ENCODE data around the gene PAQR9. TPM values are rescaled to one million over a fixed set of nuclear protein-coding genes. Genes with fewer than 3 reads are reported as not detected.
A peak's percentile ranks its signal among the peaks of the same experiment; 100 is the strongest.

PAQR9 gene
- total RNA-seq, 1 donor from 2014 or later, result not detected

DNA sequence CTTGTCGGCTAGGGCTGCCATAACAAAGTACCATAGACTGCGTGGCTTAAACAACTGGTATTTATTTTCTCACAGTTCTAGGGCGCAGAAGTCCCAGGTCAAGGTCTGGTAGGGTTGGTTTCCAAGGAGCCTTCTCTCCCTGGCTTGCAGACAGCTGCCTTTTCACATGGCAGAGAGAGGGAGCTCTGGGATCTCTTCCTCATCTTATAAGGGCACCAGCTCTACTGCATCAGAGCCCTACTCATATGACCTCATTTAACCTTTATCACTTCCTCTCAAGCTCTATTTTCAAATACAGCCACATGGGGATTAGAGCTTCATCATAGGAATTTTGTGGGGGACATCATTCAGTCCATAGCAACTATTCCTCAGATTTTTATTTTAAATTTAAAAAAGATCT, 17.6 kb upstream of the PAQR9 start:
- peaks cover 13% of the 10 kb centered on the region for H3K4me1 Mint-ChIP-seq (ENCODE audit: unreplicated experiment)
- TF ChIP-seq, protein P1, sequence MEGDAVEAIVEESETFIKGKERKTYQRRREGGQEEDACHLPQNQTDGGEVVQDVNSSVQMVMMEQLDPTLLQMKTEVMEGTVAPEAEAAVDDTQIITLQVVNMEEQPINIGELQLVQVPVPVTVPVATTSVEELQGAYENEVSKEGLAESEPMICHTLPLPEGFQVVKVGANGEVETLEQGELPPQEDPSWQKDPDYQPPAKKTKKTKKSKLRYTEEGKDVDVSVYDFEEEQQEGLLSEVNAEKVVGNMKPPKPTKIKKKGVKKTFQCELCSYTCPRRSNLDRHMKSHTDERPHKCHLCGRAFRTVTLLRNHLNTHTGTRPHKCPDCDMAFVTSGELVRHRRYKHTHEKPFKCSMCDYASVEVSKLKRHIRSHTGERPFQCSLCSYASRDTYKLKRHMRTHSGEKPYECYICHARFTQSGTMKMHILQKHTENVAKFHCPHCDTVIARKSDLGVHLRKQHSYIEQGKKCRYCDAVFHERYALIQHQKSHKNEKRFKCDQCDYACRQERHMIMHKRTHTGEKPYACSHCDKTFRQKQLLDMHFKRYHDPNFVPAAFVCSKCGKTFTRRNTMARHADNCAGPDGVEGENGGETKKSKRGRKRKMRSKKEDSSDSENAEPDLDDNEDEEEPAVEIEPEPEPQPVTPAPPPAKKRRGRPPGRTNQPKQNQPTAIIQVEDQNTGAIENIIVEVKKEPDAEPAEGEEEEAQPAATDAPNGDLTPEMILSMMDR (IDR thresholded peaks at IDR 0.05), result no peak
- H3K9me3 Mint-ChIP-seq (ENCODE audit: unreplicated experiment), result no peaks in the 10 kb centered on the region
- no peaks in the 10 kb centered on the region for H3K36me3 Mint-ChIP-seq (ENCODE audit: unreplicated experiment)
- H3K4me3 Mint-ChIP-seq (ENCODE audit: unreplicated experiment), result no peak overlapping the region
- DNase-seq (ENCODE audit: extremely low spot score, unreplicated experiment), result no peak
- H3K27me3 Mint-ChIP-seq (ENCODE audit: unreplicated experiment), result peaks cover 10% of the 10 kb centered on the region
- H3K27ac Mint-ChIP-seq (ENCODE audit: unreplicated experiment), result no peak overlapping the region

DNA sequence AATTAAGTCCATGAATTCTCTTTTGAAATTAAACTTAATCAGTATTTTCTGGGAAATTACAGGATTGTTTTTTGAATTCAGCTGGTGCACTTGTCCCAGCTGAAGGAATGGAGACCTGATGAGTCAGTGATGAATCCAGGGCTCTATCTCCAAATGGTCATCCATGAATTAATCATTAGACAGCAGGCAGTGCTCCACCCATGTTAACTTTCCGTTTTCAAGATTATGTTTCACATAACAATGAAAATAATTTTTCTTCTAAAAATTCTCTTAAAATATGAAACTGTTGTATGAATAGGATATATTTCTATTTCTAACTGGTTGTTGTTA, 13.9 kb upstream of the PAQR9 start:
- Mint-ChIP-seq H3K27me3 (ENCODE audit: unreplicated experiment) (peaks cover 5% of the 10 kb centered on the region), H3K27ac (ENCODE audit: unreplicated experiment) (peak overlapping the region; percentile 55), H3K9me3 (ENCODE audit: unreplicated experiment) (no peaks in the 10 kb centered on the region), H3K36me3 (ENCODE audit: unreplicated experiment) (no peaks in the 10 kb centered on the region), H3K4me3 (ENCODE audit: unreplicated experiment) (no peak overlapping the region), H3K4me1 (ENCODE audit: unreplicated experiment) (peaks cover 13% of the 10 kb centered on the region)
- TF ChIP-seq, protein P1 (IDR thresholded peaks at IDR 0.05), result no peak
- no peak for DNase-seq (ENCODE audit: extremely low spot score, unreplicated experiment)

DNA sequence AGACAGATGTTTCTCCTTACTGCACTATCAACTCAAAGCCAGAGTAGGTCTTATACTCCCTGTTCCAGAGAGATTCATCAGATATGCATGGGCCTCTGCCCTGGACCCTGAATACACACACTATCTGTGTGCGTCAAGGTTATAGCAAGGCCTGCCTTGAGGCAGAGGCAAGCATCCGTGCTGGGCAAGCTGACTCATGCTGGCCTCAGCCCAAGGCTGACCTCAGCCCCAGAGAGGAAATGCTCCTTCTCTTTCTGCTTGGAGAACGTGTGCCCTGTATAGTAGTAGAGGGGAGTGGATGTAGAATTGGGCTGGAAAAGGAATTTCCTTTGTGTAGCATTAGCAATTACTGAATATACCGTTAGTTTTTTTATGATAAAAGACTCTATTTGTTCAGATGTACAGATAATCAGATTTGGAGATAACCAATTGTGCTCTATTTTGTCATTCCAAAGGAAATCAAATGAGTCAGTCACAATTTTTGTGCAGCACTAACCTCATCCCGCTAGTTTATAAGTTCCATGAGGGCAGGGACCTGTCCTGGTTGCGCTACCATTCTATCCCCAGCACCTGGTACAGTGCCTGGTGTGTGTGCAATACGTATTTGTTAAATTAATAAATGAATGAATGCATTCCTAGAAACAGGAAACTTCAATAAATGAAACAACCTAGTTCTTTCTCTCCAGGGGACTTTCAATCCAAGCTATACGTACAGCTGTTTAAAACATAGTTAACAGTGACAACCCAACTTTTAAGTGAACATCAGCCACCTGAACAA, 13.3 kb upstream of the PAQR9 start:
- no peaks in the 10 kb centered on the region for H3K36me3 Mint-ChIP-seq (ENCODE audit: unreplicated experiment)
- peaks cover 4% of the 10 kb centered on the region for H3K27me3 Mint-ChIP-seq (ENCODE audit: unreplicated experiment)
- DNase-seq (ENCODE audit: extremely low spot score, unreplicated experiment), result no peak
- H3K4me1 Mint-ChIP-seq (ENCODE audit: unreplicated experiment), result peaks cover 13% of the 10 kb centered on the region
- TF ChIP-seq, protein P1 (IDR thresholded peaks at IDR 0.05), result no peak
- H3K9me3 Mint-ChIP-seq (ENCODE audit: unreplicated experiment), result no peaks in the 10 kb centered on the region
- H3K27ac Mint-ChIP-seq (ENCODE audit: unreplicated experiment), result peak overlapping the region; percentile 55
- no peak overlapping the region for H3K4me3 Mint-ChIP-seq (ENCODE audit: unreplicated experiment)

DNA sequence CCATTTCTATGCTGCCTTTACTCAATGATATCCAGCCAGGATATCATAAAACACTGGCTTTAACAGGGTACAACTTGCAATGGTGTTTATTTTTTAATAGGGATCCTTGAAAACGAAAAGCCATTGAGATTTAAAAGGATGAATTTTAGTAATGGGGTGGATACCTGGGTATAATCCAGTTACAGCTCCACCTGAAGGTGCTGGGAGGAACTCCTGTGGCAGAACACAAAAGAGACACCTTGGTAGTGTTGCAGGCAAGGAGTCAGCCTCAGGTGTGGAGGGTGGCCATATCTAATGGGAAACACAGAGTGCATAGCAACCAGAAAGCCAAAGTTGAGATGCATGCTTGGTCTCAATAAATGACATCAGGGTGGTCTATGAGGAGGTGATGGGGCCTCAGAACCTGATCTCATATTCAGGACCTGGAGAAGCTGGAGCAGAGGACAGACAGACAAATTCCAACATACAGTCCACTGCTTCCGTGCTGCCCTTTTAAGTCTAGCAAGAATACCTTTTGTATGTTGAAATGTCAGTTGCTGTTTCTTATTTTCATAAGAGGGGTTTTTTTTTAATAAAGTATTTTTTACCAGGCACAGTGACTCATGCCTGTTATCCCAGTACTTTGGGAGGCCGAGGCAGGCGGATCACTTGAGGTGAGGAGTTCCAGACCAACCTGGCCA, 12.0 kb upstream of the PAQR9 start:
- H3K4me1 Mint-ChIP-seq (ENCODE audit: unreplicated experiment), result peaks cover 13% of the 10 kb centered on the region

More for the DNA sequence above, 12.0 kb upstream of the PAQR9 start:
- Mint-ChIP-seq H3K4me3 (ENCODE audit: unreplicated experiment) (no peak overlapping the region), H3K36me3 (ENCODE audit: unreplicated experiment) (no peaks in the 10 kb centered on the region), H3K27me3 (ENCODE audit: unreplicated experiment) (no peaks in the 10 kb centered on the region), H3K9me3 (ENCODE audit: unreplicated experiment) (no peaks in the 10 kb centered on the region), H3K27ac (ENCODE audit: unreplicated experiment) (no peak overlapping the region)
- TF ChIP-seq, protein P1 (IDR thresholded peaks at IDR 0.05), result no peak
- no peak for DNase-seq (ENCODE audit: extremely low spot score, unreplicated experiment)

All from osteocyte (in vitro differentiated cells).